ENCODE results near the gene ZNF280D.

ZNF280D gene

GRCh38 chr15:56765251-56765650 is 31.9 kb upstream of the ZNF280D start:
- Histone ChIP-seq H3K36me3 (ENCODE audit: insufficient read depth, low read length) (no peaks in the 10 kb centered on the region), H3K9me2 (ENCODE audit: low read depth, low read length) (no peaks in the 10 kb centered on the region), H3K4me1 (ENCODE audit: insufficient read depth, low read length, severe bottlenecking) (peaks cover 7% of the 10 kb centered on the region), H3K9me3 (ENCODE audit: low read length) (no peaks in the 10 kb centered on the region), H3K4me3 (ENCODE audit: low read depth, low read length, poor library complexity, severe bottlenecking) (no peak overlapping the region), H3K27ac (ENCODE audit: low read depth, low read length, poor library complexity, severe bottlenecking) (no peak overlapping the region), H3F3A (ENCODE audit: insufficient read depth, low read length) (no peaks in the 10 kb centered on the region), H3K79me2 (ENCODE audit: insufficient read depth, low read length) (no peaks in the 10 kb centered on the region), H3K9ac (ENCODE audit: low read length) (no peak overlapping the region), H3K27me3 (ENCODE audit: insufficient read depth, low read length) (no peaks in the 10 kb centered on the region), H2AFZ (ENCODE audit: low read length) (no peak overlapping the region), H4K20me1 (ENCODE audit: insufficient read depth, low read length) (no peaks in the 10 kb centered on the region), H3K4me2 (ENCODE audit: low read length) (no peak overlapping the region)
- no peak for TF ChIP-seq EZH2 (IDR thresholded peaks at IDR 0.05; ENCODE audit: borderline replicate concordance, low read length)
- TF ChIP-seq, protein P1, sequence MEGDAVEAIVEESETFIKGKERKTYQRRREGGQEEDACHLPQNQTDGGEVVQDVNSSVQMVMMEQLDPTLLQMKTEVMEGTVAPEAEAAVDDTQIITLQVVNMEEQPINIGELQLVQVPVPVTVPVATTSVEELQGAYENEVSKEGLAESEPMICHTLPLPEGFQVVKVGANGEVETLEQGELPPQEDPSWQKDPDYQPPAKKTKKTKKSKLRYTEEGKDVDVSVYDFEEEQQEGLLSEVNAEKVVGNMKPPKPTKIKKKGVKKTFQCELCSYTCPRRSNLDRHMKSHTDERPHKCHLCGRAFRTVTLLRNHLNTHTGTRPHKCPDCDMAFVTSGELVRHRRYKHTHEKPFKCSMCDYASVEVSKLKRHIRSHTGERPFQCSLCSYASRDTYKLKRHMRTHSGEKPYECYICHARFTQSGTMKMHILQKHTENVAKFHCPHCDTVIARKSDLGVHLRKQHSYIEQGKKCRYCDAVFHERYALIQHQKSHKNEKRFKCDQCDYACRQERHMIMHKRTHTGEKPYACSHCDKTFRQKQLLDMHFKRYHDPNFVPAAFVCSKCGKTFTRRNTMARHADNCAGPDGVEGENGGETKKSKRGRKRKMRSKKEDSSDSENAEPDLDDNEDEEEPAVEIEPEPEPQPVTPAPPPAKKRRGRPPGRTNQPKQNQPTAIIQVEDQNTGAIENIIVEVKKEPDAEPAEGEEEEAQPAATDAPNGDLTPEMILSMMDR (IDR thresholded peaks at IDR 0.05; ENCODE audit: low read length) = no peak

DNA sequence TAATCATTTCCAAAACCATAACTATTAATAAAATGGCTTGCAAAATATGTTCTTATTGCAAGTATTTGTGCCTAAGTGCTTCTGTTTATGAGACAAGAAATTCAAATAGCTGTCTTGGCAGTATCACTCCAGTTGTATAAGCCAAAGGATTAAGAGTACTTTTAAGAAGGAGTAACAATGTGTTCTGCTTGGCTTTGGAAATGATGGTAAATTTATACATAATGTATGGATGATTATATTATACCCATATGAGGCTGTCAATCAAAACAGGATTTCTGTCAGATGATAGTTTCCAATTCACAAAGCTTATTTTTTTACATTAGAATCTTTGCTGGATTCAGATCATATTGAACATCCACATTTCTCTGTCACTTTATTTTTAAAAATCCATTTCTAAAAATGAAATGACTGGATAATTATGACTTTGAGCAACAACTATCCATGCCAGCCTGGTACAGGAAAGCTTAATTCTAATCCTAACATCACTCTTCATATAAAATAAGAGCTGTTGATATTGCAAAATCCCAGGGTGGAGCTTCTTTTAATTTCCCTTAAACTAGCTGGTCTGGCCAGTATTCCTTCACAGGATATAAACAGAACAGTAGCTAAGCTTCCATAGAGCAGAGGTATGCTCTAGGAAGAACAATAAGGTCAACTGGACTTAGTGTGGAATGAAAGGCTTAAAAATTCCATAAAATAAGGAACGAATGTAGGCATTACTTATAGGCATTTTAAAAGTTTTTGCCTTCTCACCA is 30.0 kb upstream of the ZNF280D start:
- TF ChIP-seq, protein P1 (IDR thresholded peaks at IDR 0.05; ENCODE audit: low read length) = no peak
- TF ChIP-seq EZH2 (IDR thresholded peaks at IDR 0.05; ENCODE audit: borderline replicate concordance, low read length) = no peak
- no peaks in the 10 kb centered on the region for H4K20me1 ChIP-seq (ENCODE audit: insufficient read depth, low read length)
- no peak overlapping the region for H3K27ac ChIP-seq (ENCODE audit: low read depth, low read length, poor library complexity, severe bottlenecking)
- H3K79me2 ChIP-seq (ENCODE audit: insufficient read depth, low read length) = no peaks in the 10 kb centered on the region
- H3K36me3 ChIP-seq (ENCODE audit: insufficient read depth, low read length) = no peaks in the 10 kb centered on the region
- H3K9me2 ChIP-seq (ENCODE audit: low read depth, low read length) = no peaks in the 10 kb centered on the region
- no peaks in the 10 kb centered on the region for H3K9me3 ChIP-seq (ENCODE audit: low read length)
- no peak overlapping the region for H3K4me3 ChIP-seq (ENCODE audit: low read depth, low read length, poor library complexity, severe bottlenecking)
- H3K4me2 ChIP-seq (ENCODE audit: low read length) = no peak overlapping the region
- H3K9ac ChIP-seq (ENCODE audit: low read length) = no peak overlapping the region
- H3K27me3 ChIP-seq (ENCODE audit: insufficient read depth, low read length) = no peaks in the 10 kb centered on the region
- no peak overlapping the region for H2AFZ ChIP-seq (ENCODE audit: low read length)
- H3K4me1 ChIP-seq (ENCODE audit: insufficient read depth, low read length, severe bottlenecking) = peaks cover 22% of the 10 kb centered on the region
- H3F3A ChIP-seq (ENCODE audit: insufficient read depth, low read length) = no peaks in the 10 kb centered on the region

DNA sequence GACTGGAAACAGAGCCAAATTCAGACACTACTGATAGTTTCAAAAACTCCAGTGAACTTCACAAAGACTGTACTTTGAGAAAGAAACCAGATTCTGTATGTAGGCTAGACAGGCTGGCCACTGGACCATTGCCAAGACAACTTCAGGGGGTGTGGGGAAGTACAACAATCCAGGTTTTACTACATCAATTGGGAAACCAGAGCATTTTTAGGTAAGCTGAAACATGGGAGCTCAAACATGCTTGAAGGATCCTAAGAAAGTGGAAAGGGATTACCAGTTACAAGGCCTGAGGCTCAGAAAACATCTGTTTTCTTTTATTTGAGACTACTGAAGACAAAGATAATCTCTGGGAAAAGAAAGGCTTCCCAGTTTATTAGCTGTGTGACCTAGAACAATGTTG is 26.9 kb upstream of the ZNF280D start:
- Histone ChIP-seq H3K79me2 (ENCODE audit: insufficient read depth, low read length) (no peaks in the 10 kb centered on the region), H3K27ac (ENCODE audit: low read depth, low read length, poor library complexity, severe bottlenecking) (no peak overlapping the region), H3K36me3 (ENCODE audit: insufficient read depth, low read length) (no peaks in the 10 kb centered on the region), H2AFZ (ENCODE audit: low read length) (no peak overlapping the region), H3K9ac (ENCODE audit: low read length) (no peak overlapping the region), H3F3A (ENCODE audit: insufficient read depth, low read length) (no peaks in the 10 kb centered on the region), H3K27me3 (ENCODE audit: insufficient read depth, low read length) (no peaks in the 10 kb centered on the region), H3K4me3 (ENCODE audit: low read depth, low read length, poor library complexity, severe bottlenecking) (no peak overlapping the region), H3K4me1 (ENCODE audit: insufficient read depth, low read length, severe bottlenecking) (peaks cover 29% of the 10 kb centered on the region), H3K9me2 (ENCODE audit: low read depth, low read length) (no peaks in the 10 kb centered on the region), H4K20me1 (ENCODE audit: insufficient read depth, low read length) (no peaks in the 10 kb centered on the region), H3K9me3 (ENCODE audit: low read length) (no peaks in the 10 kb centered on the region), H3K4me2 (ENCODE audit: low read length) (no peak overlapping the region)
- TF ChIP-seq EZH2 (IDR thresholded peaks at IDR 0.05; ENCODE audit: borderline replicate concordance, low read length) = no peak
- TF ChIP-seq, protein P1 (IDR thresholded peaks at IDR 0.05; ENCODE audit: low read length) = no peak

All from OCI-LY1 (cell line).